GM23248 (cell line): Measurements from ENCODE around the gene PROK1. TPM values are rescaled to one million over a fixed set of nuclear protein-coding genes. Genes with fewer than 3 reads are reported as not detected.

ENCODE experiments used
- DNase-seq: peaks from one replicate; pipeline ENCODE4 v3.0.0-alpha.2; 2015
- H2AFZ ChIP-seq: fragments of 200-600 bp; sonication (generic); 2 replicates; pipeline ENCODE4 v1.6.1; 2016; ENCODE audit warnings: antibody characterized with exemption
- H3F3A ChIP-seq: fragments of 200-600 bp; sonication (generic); 2 replicates; pipeline ENCODE4 v1.6.1; 2016; ENCODE audit warnings: mild to moderate bottlenecking, antibody characterized with exemption, mixed run types; ENCODE audit not compliant: insufficient read depth
- H3K27ac ChIP-seq: fragments of 200-600 bp; sonication (generic); 2 replicates; pipeline ENCODE4 v1.5.1; 2016; ENCODE audit warnings: mild to moderate bottlenecking
- H3K27me3 ChIP-seq: fragments of 200-600 bp; sonication (generic); replicated peaks from 2 replicates; pipeline ENCODE4 v1.6.1; 2016; ENCODE audit warnings: mild to moderate bottlenecking; ENCODE audit not compliant: insufficient read depth
- H3K36me3 ChIP-seq: fragments of 200-600 bp; sonication (generic); 2 replicates; pipeline ENCODE4 v1.6.1; 2016; ENCODE audit warnings: low read depth, mild to moderate bottlenecking
- H3K4me1 ChIP-seq: fragments of 200-600 bp; sonication (generic); 2 replicates; pipeline ENCODE4 v1.6.1; 2016; ENCODE audit warnings: mild to moderate bottlenecking; ENCODE audit not compliant: insufficient read depth
- H3K4me2 ChIP-seq: fragments of 200-600 bp; sonication (generic); one replicate; pipeline ENCODE4 v1.6.1; 2016; ENCODE audit warnings: mild to moderate bottlenecking; ENCODE audit not compliant: unreplicated experiment
- H3K4me3 ChIP-seq: fragments of 200-600 bp; sonication (generic); 2 replicates; pipeline ENCODE4 v1.5.1; 2016; ENCODE audit warnings: mild to moderate bottlenecking
- H3K79me2 ChIP-seq: fragments of 200-600 bp; sonication (generic); 2 replicates; pipeline ENCODE4 v1.6.1; 2016; ENCODE audit warnings: mild to moderate bottlenecking; ENCODE audit not compliant: insufficient read depth
- H3K9ac ChIP-seq: fragments of 200-600 bp; sonication (generic); 2 replicates; pipeline ENCODE4 v1.6.1; 2016; ENCODE audit warnings: mild to moderate bottlenecking
- H3K9me2 ChIP-seq: fragments of 200-600 bp; sonication (generic); 2 replicates; pipeline ENCODE4 v1.6.1; 2016; ENCODE audit warnings: mixed run types, mild to moderate bottlenecking, moderate library complexity; ENCODE audit not compliant: insufficient read depth
- H3K9me3 ChIP-seq: fragments of 200-600 bp; sonication (generic); one replicate; pipeline ENCODE4 v1.6.1; 2017; ENCODE audit warnings: low read depth
- H4K20me1 ChIP-seq: fragments of 200-600 bp; sonication (generic); 2 replicates; pipeline ENCODE4 v1.6.0; 2016; ENCODE audit not compliant: insufficient read depth
- EZH2 ChIP-seq: fragments of 200-600 bp; sonication (generic); IDR thresholded peaks from 2 replicates; pipeline ENCODE4 v1.6.1; 2018; ENCODE audit warnings: antibody characterized with exemption, mild to moderate bottlenecking; ENCODE audit not compliant: insufficient read depth, poor library complexity, severe bottlenecking
- EZH2phosphoT487 ChIP-seq: fragments of 200-600 bp; sonication (generic); IDR thresholded peaks from 2 replicates; pipeline ENCODE4 v1.6.1; 2018; ENCODE audit warnings: antibody characterized with exemption, moderate library complexity, mild to moderate bottlenecking, low read depth; ENCODE audit not compliant: insufficient read depth
- WGBS, 2 experiments: methylation state at CpG; one replicate each; pipeline ENCODE4 v1.1.6; 2015 to 2017; ENCODE audit warnings: low lambda C conversion rate in 2 of 2, low coverage in 1 of 2; ENCODE audit errors: missing lambda C conversion rate in 2 of 2; 5-methylcytosine and 5-hydroxymethylcytosine counted together
- in situ Hi-C: fragments of 300-500 bp; cut with MboI; formaldehyde crosslinking; loops from 2 replicates; pipeline ENCODE4 v1.15.0; 2020
- polyA plus RNA-seq: library from polyadenylated mRNA; unstranded; fragments of >200 nt; fragmentation: Nextera tagmentation; extraction: Ambion mirVana; gene quantifications from 2 replicates; pipeline ENCODE4 v1.2.1, GENCODE V29; 2016
- total RNA-seq: library from RNA; depleted of rRNA; stranded (reverse); fragments of >200 nt; shearing (Covaris generic); gene quantifications from 2 replicates; pipeline ENCODE4 v1.2.3, GENCODE V29; 2014

Gene PROK1
- total and polyA plus RNA-seq, 2 experiments from 2014 or later: not detected

GRCh38 chr1:110449661-110450651, 993 bp upstream of the PROK1 start:
- Histone ChIP-seq H3K9me3 (no peaks in the 10 kb centered on the region), H3K4me2 (no peak overlapping the region), H4K20me1 (no peaks in the 10 kb centered on the region), H3K27ac (no peak overlapping the region), H3K9me2 (no peaks in the 10 kb centered on the region), H3K9ac (no peak overlapping the region), H3K36me3 (no peaks in the 10 kb centered on the region), H3F3A (no peaks in the 10 kb centered on the region), H3K27me3 (peaks cover 64% of the 10 kb centered on the region), H2AFZ (no peak overlapping the region), H3K4me1 (no peaks in the 10 kb centered on the region), H3K4me3 (no peak overlapping the region), H3K79me2 (no peaks in the 10 kb centered on the region)
- DNase-seq: no peak
- in situ Hi-C loops: no loop called here
- TF ChIP-seq EZH2phosphoT487 (no peak), EZH2 (no peak)
- 41 to 45% methylated on average over 12 of the region's 12 CpGs for WGBS, 2 experiments

DNA sequence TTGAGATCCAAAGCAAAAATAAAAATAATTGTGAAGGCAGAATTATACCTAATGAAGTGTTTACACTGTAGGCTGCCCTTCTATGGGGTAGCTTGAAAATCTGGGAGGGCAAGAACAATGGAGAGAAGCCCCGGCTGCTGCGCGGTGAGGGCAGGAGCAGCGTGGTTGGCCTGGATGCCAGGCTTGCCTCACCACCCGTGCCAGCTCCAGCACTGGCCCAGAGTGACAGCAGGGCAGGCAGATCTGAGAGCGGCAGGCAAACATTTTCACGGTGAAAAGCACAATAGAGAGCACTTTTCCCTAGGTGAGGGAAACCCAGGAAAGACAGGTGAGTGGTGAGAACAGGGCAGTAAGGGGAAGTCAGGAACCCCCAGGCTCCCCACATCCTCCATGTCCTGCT, 1.4 kb downstream of the PROK1 start:
- H4K20me1 ChIP-seq: no peaks in the 10 kb centered on the region
- H3K9me3 ChIP-seq: no peaks in the 10 kb centered on the region
- no peak for DNase-seq
- no peak overlapping the region for H3K4me3 ChIP-seq
- H3K27me3 ChIP-seq: peaks cover 52% of the 10 kb centered on the region
- no peaks in the 10 kb centered on the region for H3K36me3 ChIP-seq
- H3K4me1 ChIP-seq: no peaks in the 10 kb centered on the region
- H3K9ac ChIP-seq: no peak overlapping the region
- H3K9me2 ChIP-seq: no peaks in the 10 kb centered on the region
- in situ Hi-C loops: no loop called here
- H3K4me2 ChIP-seq: no peak overlapping the region
- no peaks in the 10 kb centered on the region for H3K79me2 ChIP-seq
- WGBS, 2 experiments: 16 to 24% methylated on average over 7 of the region's 7 CpGs
- H2AFZ ChIP-seq: no peak overlapping the region
- no peak overlapping the region for H3K27ac ChIP-seq
- TF ChIP-seq EZH2phosphoT487: no peak
- no peak for TF ChIP-seq EZH2
- no peaks in the 10 kb centered on the region for H3F3A ChIP-seq

- H3K4me1 ChIP-seq: no peaks in the 10 kb centered on the region
- H3F3A ChIP-seq: no peaks in the 10 kb centered on the region
- H2AFZ ChIP-seq: no peak overlapping the region
- H3K4me2 ChIP-seq: no peak overlapping the region
- H4K20me1 ChIP-seq: no peaks in the 10 kb centered on the region
- TF ChIP-seq EZH2phosphoT487 (no peak), EZH2 (no peak)
- H3K27me3 ChIP-seq: peaks cover 40% of the 10 kb centered on the region
- WGBS, 2 experiments: 78 to 89% methylated on average over 9 of the region's 9 CpGs
- H3K9me3 ChIP-seq: no peaks in the 10 kb centered on the region
- in situ Hi-C loops: no loop called here
- H3K9me2 ChIP-seq: no peaks in the 10 kb centered on the region
- no peak overlapping the region for H3K27ac ChIP-seq
- no peak overlapping the region for H3K9ac ChIP-seq
- H3K4me3 ChIP-seq: no peak overlapping the region
- DNase-seq: no peak
- no peaks in the 10 kb centered on the region for H3K36me3 ChIP-seq
- no peaks in the 10 kb centered on the region for H3K79me2 ChIP-seq
These were observed 2.9 kb downstream of the PROK1 start for GRCh38 chr1:110453829-110454228.

DNA sequence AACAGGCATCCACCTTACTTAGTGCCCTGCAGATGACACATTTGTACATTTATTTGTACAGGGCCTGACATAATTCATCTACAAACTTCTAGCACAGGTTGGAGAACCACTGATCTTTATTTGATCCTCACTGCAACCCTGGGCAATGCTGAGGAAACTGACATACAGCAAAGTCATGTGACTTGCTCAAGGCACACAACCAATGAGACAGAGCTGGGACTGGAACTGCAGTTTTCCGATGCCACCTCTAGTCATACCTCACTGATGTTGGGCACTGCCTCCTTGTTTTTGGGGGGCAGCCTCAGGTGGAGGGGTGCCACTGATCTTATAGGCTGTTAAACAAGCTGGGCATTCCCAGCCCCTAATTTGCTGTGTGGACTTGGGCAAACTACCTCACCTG, 3.4 kb downstream of the PROK1 start:
- no peak for DNase-seq
- no peak overlapping the region for H3K4me3 ChIP-seq
- H3K9me2 ChIP-seq: no peaks in the 10 kb centered on the region
- H3K36me3 ChIP-seq: no peaks in the 10 kb centered on the region
- H4K20me1 ChIP-seq: no peaks in the 10 kb centered on the region
- H3K4me1 ChIP-seq: no peaks in the 10 kb centered on the region
- TF ChIP-seq EZH2: no peak
- TF ChIP-seq EZH2phosphoT487: no peak
- WGBS, 2 experiments: 88 to 100% methylated on average over 1 of the region's 1 CpG
- H3K27ac ChIP-seq: no peak overlapping the region
- H3K9me3 ChIP-seq: no peaks in the 10 kb centered on the region
- peaks cover 35% of the 10 kb centered on the region for H3K27me3 ChIP-seq
- H3F3A ChIP-seq: no peaks in the 10 kb centered on the region
- in situ Hi-C loops: no loop called here
- H3K79me2 ChIP-seq: no peaks in the 10 kb centered on the region
- no peak overlapping the region for H3K4me2 ChIP-seq
- no peak overlapping the region for H2AFZ ChIP-seq
- H3K9ac ChIP-seq: no peak overlapping the region
